H1 (cell line): ENCODE results near the gene RNASET2. TPM values are rescaled to one million over a fixed set of nuclear protein-coding genes. Genes with fewer than 3 reads are reported as not detected.

ENCODE experiments used
- CTBP2 ChIP-seq: IDR thresholded peaks from 2 replicates; pipeline ENCODE4 v1.7.0; 2011; ENCODE audit warnings: borderline replicate concordance, mild to moderate bottlenecking, moderate library complexity, mixed read lengths, low read length; ENCODE audit not compliant: insufficient read depth, insufficient read length
- EP300 ChIP-seq, 2 experiments: IDR thresholded peaks; 1 replicate in 1 of 2; 2 replicates in 1 of 2; pipeline ENCODE4 v1.6.1; 2011 to 2012; ENCODE audit warnings: low read depth in 2 of 2, low read length in 2 of 2, mild to moderate bottlenecking in 2 of 2, borderline replicate concordance in 1 of 2, inconsistent platforms in 1 of 2, moderate library complexity in 1 of 2
- MAFK ChIP-seq: IDR thresholded peaks from 2 replicates; pipeline ENCODE4 v1.6.1; 2012; ENCODE audit warnings: low read depth, mild to moderate bottlenecking, improper control_type of control experiment, low read length
- SAP30 ChIP-seq: fragments of 300-600 bp; sonication (generic); IDR thresholded peaks from 2 replicates; pipeline ENCODE4 v1.7.1; 2012; ENCODE audit warnings: low read length, moderate library complexity, mild to moderate bottlenecking, inconsistent platforms; ENCODE audit not compliant: insufficient read depth, insufficient replicate concordance
- polyA plus RNA-seq, 7 experiments: library from polyadenylated mRNA; depleted of rRNA in 3 of 7; stranded (reverse) in 5 of 7; unstranded in 2 of 7; fragments of >200 nt in 5 of 7; fragments of 200-250 nt in 2 of 7; gene quantifications; 1 replicate in 5 of 7; 2 replicates in 1 of 7; 4 replicates in 1 of 7; pipeline versions ENCODE4 v1.2.1 to v1.2.3, GENCODE V29; 2011 to 2013; ENCODE audit warnings: missing spikeins in 2 of 7, mixed read lengths in 2 of 7
- total RNA-seq: library from RNA; stranded (reverse); fragmentation: NEBNext Ultra II Directional; extraction: Animal tissue kit (Norgen Biotek cat#: 25700); gene quantifications from 2 replicates; pipeline ENCODE4 v1.2.1, GENCODE V29; 2021

Gene RNASET2
- total and polyA plus RNA-seq, 2 of the 8 experiments (the other 6 are each of a cell fraction or from before 2014, with no cell fraction given) = 15.7 to 22.9 TPM

GRCh38 chr6:166958926-166959861 is 2.8 kb upstream of the RNASET2 start (continued):
- TF ChIP-seq EP300 (IDR thresholded peaks at IDR 0.05; ENCODE audit: borderline replicate concordance in 1 of 2, low read depth in 2 of 2, low read length in 2 of 2) (no peak), CTBP2 (no peak), SAP30 (no peak), MAFK (no peak)
